ENCODE data around the gene RARRES2. TPM values are rescaled to one million over a fixed set of nuclear protein-coding genes. Genes with fewer than 3 reads are reported as not detected.
"Not testable (repeated sequence)": the region's sequence is repeated elsewhere in the genome, so short reads cannot be mapped to it uniquely, and the experiment has no call there.

RARRES2 gene
- total RNA-seq, 1 donor from 2014 or later: 0.86 TPM

GRCh38 chr7:150314639-150315239 is 26.7 kb downstream of the RARRES2 start:
- H3K36me3 Mint-ChIP-seq (ENCODE audit: unreplicated experiment): no peaks in the 10 kb centered on the region
- H3K4me3 Mint-ChIP-seq (ENCODE audit: unreplicated experiment): no peak overlapping the region
- TF ChIP-seq CTCF (IDR thresholded peaks at IDR 0.05; ENCODE audit: partially characterized antibody, unreplicated experiment): no peak
- H3K27me3 Mint-ChIP-seq (ENCODE audit: unreplicated experiment): no peaks in the 10 kb centered on the region
- no peak overlapping the region for H3K27ac Mint-ChIP-seq (ENCODE audit: unreplicated experiment)
- H3K4me1 Mint-ChIP-seq (ENCODE audit: low read depth, unreplicated experiment): no peaks in the 10 kb centered on the region
- DNase-seq: no peak
- peaks cover 2% of the 10 kb centered on the region for H3K9me3 Mint-ChIP-seq (ENCODE audit: unreplicated experiment)

- Mint-ChIP-seq H3K27me3 (ENCODE audit: unreplicated experiment) (no peaks in the 10 kb centered on the region), H3K4me1 (ENCODE audit: low read depth, unreplicated experiment) (no peaks in the 10 kb centered on the region), H3K36me3 (ENCODE audit: unreplicated experiment) (no peaks in the 10 kb centered on the region), H3K4me3 (ENCODE audit: unreplicated experiment) (no peak overlapping the region), H3K9me3 (ENCODE audit: unreplicated experiment) (peaks cover 2% of the 10 kb centered on the region), H3K27ac (ENCODE audit: unreplicated experiment) (no peak overlapping the region)
- TF ChIP-seq CTCF (IDR thresholded peaks at IDR 0.05; ENCODE audit: partially characterized antibody, unreplicated experiment): no peak
- no peak for DNase-seq
Measured at GRCh38 chr7:150313870-150314269, 27.6 kb downstream of the RARRES2 start.

GRCh38 chr7:150313367-150313809 is 28.0 kb downstream of the RARRES2 start:
- DNase-seq: no peak
- no peaks in the 10 kb centered on the region for H3K36me3 Mint-ChIP-seq (ENCODE audit: unreplicated experiment)
- H3K27ac Mint-ChIP-seq (ENCODE audit: unreplicated experiment): no peak overlapping the region
- H3K4me3 Mint-ChIP-seq (ENCODE audit: unreplicated experiment): no peak overlapping the region
- H3K9me3 Mint-ChIP-seq (ENCODE audit: unreplicated experiment): peaks cover 2% of the 10 kb centered on the region
- H3K4me1 Mint-ChIP-seq (ENCODE audit: low read depth, unreplicated experiment): no peaks in the 10 kb centered on the region
- H3K27me3 Mint-ChIP-seq (ENCODE audit: unreplicated experiment): no peaks in the 10 kb centered on the region
- TF ChIP-seq CTCF (IDR thresholded peaks at IDR 0.05; ENCODE audit: partially characterized antibody, unreplicated experiment): no peak

GRCh38 chr7:150312649-150313366 is 28.6 kb downstream of the RARRES2 start:
- not testable (repeated sequence) for H3K4me3 Mint-ChIP-seq (ENCODE audit: unreplicated experiment); H3K36me3 Mint-ChIP-seq (ENCODE audit: unreplicated experiment); H3K27me3 Mint-ChIP-seq (ENCODE audit: unreplicated experiment); H3K4me1 Mint-ChIP-seq (ENCODE audit: low read depth, unreplicated experiment); H3K9me3 Mint-ChIP-seq (ENCODE audit: unreplicated experiment); DNase-seq; H3K27ac Mint-ChIP-seq (ENCODE audit: unreplicated experiment)

GRCh38 chr7:150311711-150312110 is 29.7 kb downstream of the RARRES2 start:
- Mint-ChIP-seq H3K27ac (ENCODE audit: unreplicated experiment) (no peak overlapping the region), H3K4me1 (ENCODE audit: low read depth, unreplicated experiment) (no peaks in the 10 kb centered on the region), H3K36me3 (ENCODE audit: unreplicated experiment) (peaks cover 10% of the 10 kb centered on the region), H3K9me3 (ENCODE audit: unreplicated experiment) (peaks cover 2% of the 10 kb centered on the region), H3K27me3 (ENCODE audit: unreplicated experiment) (no peaks in the 10 kb centered on the region), H3K4me3 (ENCODE audit: unreplicated experiment) (no peak overlapping the region)
- no peak for TF ChIP-seq CTCF (IDR thresholded peaks at IDR 0.05; ENCODE audit: partially characterized antibody, unreplicated experiment)
- no peak for DNase-seq

Data from glutamatergic neuron (in vitro differentiated cells).